Hematopoietic multipotent progenitor cell treated with erythropoietin and hydrocortisone succinate and interleukin-3 and kit ligand, for 4 days (in vitro differentiated cells): ENCODE results near the gene FGD4.

Source experiments
- DNase-seq: peaks from one replicate; pipeline ENCODE4 v3.0.0-alpha.2; 2015

Gene FGD4

DNA sequence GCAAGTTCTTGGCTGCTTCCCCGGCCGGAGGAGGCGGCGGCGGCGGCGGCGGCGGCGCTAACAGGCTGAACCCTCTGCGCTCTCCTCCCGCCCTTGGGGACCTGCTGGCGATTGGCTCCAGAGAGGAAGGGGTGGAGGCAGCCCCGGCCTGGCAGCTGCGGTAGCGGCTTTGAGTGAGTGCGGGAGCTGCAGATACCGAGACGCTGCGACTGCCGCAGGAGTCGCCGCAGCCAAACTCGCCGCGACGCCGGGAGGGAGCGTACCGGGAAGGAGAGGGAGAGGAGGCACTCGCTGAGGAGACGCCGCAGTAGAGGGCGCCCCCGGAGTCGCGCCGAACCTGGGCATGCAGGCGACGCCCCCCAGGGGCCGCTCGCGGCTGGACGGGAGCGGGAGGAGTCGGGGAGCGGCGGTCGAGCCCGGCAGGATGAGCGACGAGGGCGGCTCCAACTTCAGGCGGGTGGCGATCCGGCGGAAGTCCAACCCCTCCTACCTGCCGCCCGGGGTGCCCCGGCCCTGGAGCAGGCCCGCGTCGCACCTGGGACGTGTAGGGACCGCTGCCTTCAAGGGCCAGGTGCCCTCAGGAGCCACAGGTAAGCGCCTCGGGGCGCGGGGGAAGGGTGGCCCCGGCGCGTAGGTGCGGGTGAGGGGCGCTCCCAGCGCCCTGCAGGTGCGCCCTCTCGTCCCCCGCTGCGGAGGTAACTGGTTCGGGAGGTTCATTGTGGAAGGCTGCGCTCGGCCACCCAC lies at the start of gene FGD4:
Gene FGD4, plus strand, starts transcription at position 189 of the 744 bp plus-strand sequence.
- DNase-seq = peak; percentile 96

DNA sequence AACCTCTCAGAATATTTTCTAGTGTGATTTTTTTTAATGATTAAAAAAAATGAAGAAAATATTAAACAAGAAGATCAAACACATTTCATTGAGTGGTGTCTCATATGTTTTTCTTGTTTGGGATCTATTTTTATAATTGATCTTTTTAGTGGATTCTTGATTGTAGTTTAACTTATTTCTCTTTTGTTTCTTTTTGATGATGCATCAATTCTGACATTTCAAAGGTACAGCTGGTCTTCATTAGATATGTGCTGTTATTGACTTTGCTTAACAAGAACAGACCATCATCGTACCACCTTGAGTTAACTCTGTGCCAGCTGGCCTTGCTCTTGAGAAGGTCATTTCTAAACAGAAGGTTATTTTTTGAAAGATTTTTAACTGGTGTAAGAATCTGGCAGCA lies 45.8 kb upstream of the FGD4 start:
- DNase-seq = no peak

DNA sequence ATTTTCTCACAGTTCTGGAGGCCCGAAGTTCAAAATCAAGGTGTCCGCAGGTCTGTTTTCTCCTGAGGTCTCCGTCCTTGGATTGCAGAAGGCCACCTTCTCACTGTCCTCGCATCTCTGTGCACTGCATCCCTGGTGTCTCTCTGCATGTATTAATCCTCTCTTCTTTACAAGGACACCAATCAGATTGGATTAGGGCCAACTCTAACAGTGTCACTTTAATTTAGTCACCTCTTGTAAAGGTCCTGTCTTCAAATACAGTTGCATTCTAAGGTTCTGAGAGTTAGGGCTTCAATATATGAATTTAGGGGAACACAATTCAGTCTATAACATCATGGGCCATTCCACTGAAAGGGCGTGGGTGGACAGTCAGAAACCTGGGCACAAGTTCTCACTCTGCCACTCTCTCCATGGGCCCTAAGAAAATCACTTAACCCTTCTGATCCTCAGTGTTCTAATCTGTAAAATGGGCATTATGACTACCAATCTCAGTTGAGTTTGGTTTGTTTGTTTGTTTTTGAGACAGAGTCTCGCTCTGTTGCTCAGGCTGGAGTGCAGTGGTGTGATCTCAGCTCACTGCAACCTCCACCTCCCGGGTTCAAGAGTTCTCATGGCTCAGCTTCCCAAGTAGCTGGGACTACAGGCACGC lies 41.6 kb upstream of the FGD4 start:
- peak; percentile 20 for DNase-seq

DNA sequence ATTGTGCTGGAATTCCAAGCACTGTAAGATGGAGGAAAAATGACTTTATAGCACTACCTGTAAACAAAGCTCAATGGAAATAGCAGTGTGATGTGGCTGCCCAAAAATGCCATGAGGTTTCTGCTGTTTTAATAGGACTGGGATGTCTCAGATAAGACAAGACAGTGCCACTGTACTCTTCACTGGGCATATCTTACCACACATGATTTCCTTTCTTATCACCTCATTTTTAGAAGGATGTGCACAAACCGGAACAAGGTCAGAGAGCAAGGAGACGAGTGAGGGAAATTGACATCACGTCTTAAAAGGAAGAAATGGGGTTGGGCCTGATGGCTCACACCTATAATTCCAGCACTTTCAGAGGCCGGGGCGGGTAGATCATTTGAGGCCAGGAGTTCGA lies 38.4 kb upstream of the FGD4 start:
- peak; percentile 58 for DNase-seq

DNA sequence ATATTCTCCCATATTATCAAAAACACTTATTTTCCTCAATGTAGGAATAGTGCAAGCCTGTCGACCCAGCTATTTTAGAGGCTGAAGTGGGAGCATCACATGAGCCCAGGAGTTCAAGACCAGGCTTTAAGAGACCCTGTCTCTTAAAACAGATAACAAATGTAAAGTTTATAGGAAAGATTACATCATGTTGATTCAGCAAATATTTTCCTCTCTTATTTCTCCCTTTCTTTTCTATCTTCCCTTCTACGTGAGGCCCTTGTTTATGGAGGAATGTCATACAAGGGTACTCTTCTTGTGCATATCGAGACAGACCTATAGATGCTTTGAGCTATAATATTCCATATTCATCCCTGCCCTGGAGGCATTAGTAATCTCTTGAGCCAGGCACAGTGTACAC lies 36.5 kb upstream of the FGD4 start:
- no peak for DNase-seq

DNA sequence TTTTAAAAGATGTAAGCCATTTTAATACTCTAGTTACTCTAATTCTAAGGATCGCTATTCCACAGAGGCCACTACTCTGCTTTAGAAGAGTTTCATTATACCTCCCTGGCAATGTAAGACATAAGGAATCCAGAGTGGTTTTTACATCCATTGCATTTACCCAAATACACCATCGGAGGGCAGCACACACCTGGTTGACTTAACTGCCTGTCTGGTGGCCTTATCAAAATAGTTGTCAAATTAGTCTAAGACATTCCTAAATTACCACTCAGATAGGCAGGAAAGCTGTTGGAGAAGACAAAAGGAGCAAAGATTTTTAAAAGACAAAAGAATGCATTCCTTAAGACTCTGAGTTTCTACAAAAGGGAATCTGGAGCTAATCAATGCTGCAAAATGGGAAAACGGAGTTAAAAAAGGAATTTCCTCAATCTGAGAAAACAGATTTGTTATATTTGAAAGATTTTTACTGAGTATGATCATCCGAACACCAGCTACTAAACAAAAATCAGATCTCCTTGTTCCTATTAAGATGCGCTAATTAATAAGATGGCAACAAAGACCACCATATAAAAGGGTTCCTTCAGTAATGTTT lies 33.8 kb upstream of the FGD4 start:
- DNase-seq = peak; percentile 87

DNA sequence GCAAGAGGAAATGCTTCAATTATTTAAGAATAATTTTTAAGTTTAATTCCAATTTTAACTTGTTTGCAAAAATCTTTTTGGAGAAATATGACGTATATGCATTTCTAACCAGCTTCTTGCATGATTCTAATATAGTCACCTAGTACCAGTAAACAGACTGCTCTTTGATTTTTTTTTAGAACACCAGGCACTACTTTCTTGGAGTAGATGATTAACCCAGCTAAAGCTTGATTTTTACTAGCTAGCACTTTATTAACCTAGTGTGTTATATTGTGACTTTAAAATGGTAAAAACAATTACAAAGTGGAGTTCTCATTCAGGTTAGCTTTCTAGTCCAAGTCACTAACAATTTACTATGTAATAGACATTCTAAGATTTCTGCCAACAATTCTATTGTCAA lies 32.6 kb upstream of the FGD4 start:
- no peak for DNase-seq

DNA sequence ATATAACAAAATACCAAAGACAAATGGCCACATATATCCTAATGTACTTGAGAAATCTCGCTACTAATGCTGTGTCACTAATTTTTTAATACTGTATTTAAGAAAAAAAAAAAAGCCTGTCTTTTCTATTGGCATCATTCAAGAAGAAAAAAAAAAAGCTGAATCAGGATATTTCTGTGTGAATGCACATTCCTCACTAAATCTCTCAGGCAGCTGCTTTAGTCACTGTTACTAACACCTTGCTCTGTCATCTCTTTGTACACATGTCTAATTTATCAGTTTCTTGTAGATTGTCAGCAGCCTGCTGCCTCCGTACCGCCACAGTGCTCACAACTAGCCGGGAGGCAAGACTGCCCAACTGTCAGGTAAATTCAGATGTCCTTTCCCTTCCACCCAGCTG lies 32.0 kb upstream of the FGD4 start:
- DNase-seq = no peak

DNA sequence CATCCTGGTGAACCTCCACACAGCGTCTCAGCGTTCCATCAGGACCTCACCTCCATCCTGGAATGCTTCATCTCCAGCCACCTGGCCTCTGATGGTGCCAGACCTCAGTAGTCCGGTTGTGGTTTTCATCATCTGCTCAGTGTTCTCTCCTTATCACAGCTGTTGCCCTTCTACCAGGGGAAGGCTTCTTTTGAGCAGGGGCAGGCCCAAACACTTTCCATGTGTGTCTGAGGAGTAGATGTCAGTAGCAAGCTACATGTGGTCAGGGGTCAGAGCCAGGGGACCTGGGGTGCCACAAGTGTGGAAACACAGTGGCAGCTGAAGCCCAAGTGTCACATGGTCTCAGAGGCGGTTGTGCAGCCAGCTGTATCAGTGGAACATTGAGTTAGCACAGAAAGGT lies 30.2 kb upstream of the FGD4 start:
- DNase-seq = no peak

DNA sequence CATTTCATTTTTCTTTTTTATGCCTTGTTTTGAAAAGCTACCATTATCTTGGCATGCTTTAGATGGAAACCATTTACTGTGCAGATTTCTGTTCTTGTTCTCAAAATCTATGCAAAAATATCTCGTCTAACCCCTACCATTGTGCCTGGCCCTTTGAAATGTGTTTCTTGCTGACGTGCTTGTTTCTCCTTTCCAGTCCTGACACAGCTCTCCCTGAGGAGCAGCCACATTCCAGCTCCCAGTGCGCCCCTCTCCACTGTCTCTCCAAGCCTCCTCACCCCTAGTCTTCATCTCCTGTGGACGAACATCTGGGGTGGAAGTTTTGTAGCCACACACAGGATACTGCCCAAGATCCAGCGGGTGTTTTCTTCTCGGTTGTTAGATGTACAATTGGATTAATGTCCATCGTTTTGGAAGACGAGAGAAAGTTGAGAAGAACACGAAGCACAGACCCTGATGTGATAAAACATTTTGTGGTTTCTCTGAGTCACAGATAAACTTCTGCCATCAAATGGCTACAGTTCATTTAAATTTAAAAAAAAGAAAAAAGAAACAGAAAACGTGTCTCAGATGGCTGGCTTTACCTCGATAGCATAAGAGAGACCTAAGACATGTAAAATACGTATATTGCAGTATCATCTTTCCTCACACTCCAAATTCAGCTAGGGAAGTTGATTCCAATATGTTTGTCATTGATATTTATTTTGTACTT lies 21.9 kb upstream of the FGD4 start:
- peak; percentile 56 for DNase-seq

DNA sequence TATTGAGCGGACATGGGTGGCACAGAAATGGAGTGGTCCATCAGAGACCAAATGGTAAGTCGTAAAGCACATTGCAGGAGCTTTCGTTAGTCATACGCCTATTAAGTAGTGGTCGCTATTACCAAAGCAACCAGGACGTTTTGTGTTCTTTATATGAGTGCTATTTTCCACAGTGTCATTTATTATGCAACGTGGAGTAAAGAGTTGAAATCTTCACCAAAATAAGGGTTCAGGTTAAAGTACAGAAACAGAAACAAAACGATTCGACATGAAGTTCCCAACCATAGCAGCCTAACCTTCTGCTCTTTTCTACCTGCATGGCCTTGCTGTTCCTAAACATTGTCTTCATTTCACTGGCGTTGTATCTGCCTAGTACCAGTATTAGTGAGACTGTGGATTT lies 20.1 kb upstream of the FGD4 start:
- no peak for DNase-seq

DNA sequence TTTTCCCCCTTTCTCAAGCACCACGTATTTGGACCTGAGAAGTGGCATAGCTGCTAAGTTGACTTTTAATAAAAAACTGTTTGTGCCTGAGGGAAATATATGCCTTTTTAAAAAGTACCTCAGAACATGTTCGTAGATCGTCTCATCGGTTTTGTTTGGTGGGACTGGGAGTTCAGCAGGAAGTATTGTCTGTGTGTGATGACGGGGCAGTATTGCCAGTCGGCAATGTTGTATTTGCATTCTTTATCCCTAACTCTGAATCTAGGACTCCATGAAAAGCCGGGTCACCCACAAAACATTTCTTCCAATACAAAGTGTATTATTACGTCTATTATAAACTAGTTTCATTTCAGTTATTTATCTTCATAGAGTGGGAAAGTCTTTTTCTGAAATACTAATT lies 19.7 kb upstream of the FGD4 start:
- DNase-seq = no peak

DNA sequence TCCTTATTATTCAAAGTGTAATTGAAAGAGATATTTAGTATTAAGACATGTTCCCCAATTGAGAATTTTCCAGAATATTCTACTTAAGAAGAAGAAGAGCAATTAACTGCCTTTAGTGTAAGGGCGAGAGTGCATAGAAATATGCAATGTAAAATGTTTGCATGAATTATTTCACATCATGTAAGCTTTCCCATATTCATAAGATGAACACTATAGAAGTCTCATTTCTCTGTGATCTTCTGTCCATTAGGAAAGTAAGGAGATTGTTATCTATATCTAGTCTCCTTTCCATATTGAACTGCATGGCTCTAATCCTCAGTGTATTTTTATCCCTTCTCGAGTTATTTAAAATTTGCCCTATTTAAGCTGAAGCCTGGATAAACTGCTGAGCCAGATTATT lies 17.1 kb upstream of the FGD4 start:
- DNase-seq = no peak

DNA sequence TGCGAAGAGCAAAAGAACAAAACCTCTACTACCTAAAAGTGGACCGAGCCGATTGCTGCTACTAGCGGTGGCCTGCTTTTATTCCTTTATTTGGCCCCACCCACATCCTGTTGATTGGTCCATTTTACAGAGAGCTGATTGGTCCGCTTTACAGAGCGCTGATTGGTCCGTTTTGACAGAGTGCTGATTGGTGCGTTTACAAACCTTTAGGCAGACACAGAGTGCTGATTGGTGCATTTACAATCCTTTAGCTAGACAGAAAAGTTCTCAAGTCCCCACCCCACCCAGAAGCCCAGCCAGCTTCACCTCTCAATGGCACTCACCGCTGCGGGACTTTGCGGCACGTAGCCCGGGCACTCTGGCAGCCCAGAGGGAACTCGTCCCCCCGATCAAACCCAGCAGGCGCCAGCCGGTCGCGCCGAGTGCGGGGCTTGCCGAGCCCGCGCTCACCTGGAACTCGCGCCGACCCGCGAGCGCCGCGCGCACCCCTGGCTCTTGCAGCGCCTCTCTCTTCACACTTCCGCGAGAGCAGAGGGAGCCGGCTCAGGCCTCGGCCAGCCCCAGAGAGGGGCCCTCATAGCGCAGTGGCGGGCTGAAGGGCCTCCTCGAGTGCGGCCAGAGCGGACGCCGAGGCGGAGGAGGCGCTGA lies 8.7 kb upstream of the FGD4 start:
- peak; percentile 61 for DNase-seq

DNA sequence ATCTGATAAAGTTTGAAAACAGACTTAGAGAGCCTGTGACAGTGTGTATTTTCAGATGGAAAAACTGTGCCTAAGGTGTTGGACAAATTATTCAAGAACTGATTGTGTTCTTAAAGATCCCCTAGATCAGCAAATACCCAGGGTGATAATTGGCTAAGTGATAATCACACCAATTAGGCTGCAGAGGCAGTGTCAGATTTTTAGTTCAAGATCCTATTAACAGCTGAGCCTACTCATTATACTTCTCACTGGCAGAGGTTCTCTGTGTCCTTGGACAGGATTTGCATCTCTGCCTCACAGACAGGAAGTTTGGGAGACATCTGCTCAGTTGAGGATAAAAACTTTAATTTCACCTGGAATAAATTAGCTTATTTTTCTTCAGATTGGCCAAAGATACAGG lies 4.3 kb upstream of the FGD4 start:
- no peak for DNase-seq

DNA sequence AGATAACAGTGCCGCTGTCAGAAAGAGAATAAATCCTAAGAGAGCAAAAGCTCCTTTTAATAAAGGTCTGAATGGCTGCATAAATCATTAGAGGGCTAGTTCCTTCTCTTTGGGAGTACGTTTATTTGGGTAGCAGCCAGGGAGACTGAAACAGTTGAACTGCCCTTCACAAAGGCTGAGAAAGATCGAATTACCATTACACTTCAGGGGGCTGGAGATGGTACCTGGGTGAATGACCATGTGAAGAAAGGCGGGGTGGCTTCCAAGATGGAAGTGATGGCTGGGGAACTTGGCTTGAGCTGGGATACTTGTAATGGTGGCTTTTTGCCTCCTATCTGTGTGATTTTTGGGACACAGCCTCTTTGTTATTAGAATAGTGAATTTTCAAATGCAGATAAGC lies 1.7 kb upstream of the FGD4 start:
- no peak for DNase-seq

DNA sequence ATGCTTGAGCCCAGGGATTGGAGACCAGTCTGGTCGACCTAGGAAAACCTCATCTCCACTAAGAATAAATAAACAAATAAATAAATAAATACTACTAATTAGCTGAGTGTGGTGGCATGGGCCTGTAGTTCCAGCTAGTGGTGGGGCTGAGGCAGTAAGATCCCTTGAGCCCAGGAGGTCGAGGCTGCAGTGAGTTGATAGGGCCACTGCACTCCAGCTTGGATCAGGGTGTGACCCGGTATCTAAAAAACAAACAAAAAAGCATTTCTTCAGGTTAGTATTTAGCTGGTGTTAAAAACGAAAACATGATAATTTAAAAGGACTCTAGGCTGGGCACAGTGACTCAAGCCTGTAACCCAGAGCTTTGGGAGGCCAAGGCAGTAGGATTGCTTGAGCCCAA lies 1.2 kb upstream of the FGD4 start:
- peak; percentile 30 for DNase-seq

DNA sequence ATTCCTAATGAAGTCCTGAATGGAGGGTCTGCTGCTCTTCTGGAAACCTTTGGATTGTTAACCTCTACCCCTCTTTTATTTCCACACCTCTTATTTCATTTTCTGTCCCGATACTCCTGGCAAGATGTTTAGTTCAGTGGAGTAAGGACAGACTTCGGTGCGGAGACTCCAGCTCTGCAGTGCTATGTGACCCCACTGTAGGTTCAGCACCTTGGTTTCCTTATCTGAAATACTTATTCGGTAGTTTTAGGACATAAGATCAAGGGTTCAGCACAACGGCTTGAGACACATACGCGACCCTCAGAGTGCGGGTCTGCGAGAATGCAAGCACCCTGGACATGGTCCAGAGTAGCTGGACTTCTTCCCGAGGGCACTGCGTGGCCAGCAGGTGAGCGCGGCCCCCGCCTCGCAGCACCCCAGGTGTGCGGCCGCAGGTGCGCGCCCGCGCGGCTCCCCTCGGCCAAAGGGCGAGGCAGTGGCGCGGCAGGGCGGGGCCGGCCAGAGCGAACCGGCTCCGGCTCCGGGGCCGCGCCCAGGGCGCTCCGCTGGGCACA lies 465 bp upstream of the FGD4 start:
- DNase-seq = no peak

DNA sequence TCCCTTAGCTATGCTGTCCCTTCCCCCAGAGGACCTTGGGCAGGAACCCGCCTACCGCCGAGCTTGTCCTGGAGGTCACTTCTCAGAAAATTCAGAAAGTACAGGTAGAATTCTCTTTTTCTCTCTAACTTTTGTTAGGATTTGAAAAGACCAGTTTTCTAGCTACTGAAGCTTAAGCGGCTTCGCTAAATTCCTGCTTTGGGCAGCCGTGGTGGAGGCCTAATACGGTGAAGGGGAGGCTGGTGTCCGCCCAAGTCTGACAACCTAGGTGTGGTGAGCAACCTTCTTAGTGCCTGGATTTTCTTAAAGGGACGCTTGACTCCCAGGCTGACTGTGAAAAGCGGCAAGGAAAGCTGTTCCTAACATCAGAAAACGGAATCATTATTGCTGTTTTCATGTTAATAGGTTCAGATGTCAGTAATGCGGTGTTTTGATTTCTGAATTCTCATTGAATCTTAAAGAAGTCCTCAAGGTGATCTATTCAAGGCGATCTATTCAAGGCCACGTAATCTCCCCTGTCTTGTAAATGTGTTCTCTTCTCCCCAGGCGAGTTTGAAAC lies 835 bp downstream of the FGD4 start:
- no peak for DNase-seq

DNA sequence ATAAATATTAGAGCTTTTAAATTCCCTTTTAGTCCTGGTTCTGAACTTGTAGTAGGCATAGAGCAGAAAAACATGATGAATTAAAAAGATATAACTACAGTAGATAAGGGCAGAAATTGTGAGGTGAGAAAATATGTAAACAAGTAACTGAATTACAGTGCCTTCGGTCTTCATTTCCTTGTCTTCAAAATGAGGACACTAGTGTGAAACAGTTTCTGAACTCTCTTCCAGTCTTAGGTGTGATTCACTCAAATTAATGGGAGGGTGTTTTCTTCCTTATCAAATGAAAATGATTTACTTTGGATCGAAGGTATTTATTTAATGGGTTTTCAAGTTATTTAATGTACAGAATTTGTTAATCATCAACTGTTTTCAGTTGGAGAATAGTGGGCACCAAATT lies 1.5 kb downstream of the FGD4 start:
- no peak for DNase-seq

DNA sequence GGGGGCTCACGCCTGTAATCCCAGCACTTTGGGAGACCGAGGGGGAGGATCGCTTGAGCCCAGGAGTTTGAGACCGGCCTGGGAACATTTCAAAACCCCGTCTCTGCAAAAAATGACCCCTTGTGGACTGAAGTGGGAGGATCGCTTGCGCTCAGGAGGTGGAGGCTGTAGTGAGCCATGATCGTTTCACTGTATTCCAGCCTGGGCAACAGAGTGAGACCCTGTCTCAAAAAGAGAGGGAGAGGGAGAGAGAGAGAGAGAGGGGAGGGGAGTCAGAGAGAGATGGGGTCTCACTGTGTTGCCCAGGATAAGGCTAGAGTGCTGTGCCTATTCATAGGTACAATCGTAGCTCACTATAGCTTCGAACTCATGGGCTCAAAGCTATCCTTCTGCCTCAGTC lies 2.8 kb downstream of the FGD4 start:
- DNase-seq = no peak

DNA sequence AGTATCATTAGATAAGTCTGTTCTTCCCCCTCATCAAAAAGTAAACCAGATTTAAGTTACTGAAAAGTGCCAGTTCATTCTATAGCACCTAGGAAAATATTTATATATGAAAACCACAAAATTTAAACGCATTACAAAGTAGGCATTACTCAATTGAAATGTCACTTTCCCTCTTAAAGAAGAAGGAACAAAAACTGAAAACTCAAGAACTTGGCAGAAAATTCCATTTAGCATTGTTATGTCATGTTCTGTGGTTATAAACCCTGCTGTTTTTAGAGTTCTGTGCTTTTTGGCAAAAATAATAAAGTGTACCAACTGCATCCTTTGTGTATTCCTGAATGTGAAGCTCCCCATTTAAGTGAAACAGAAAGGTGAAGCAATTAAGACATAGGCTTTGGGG lies 3.6 kb downstream of the FGD4 start:
- no peak for DNase-seq

DNA sequence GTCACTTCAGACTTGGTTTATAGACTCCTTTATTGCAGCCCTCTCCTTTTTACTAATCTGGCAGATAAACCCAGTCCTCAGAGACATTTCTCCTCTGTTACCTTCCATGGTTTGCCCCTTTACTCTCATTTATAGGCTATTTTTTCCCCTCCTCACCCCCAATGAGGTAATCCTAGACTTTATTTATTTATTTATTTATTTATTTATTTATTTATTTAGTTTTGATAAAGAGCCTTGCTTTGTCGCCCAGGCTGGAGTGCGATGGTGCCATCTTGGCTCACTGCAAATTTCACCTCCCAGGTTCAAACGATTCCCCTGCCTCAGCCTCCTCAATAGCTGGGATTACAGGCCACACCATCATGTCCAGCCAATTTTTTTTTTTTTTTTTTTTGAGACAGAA lies 8.4 kb downstream of the FGD4 start:
- no peak for DNase-seq
